ENCODE data around the gene TOMM7. TPM values are rescaled to one million over a fixed set of nuclear protein-coding genes. Genes with fewer than 3 reads are reported as not detected.

The TOMM7 gene
- total and polyA plus RNA-seq, 10 of the 15 experiments (the other 5 are each of a cell fraction or from before 2014, with no cell fraction given), result 151 to 1,497 (median 322) TPM

DNA sequence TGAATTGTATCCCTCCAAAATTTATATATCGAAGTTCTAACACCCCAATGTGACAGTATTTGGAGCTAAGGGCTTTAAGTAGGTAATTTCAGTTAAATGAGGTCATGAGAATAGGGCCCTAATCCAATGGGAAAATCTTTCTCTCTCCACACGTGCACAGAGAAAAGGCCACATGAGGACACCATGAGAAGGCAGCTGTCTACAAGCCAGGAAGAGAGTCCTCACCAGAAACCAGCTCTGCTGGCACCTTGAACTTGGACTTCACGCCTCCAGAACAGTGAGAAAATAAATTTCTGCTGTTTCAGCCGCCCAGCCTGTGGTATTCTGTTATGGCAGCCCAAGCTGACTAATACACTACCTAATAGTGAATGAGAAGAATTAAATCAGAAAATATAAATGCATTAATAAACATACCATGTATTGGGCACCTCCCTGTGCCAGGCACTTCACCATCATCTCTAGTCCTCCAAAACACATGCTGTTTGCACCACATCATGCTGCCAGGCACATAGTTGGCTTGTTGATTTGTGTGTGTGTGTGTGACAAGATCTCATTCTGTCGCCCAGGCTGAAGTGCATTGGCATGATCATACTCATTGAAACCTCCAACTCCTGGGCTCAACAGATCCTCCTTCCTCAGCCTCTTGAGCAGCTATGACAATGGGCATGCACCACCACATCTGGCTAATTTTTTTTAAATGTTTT lies 9.1 kb upstream of the TOMM7 start:
- H4K20me1 ChIP-seq (ENCODE audit: control insufficient read depth, insufficient read depth), result no peaks in the 10 kb centered on the region
- H3K79me2 ChIP-seq (ENCODE audit: control insufficient read depth, insufficient read depth, low read length), result no peaks in the 10 kb centered on the region
- FAIRE-seq (no peak), ATAC-seq (no peak), DNase-seq (ENCODE audit: low read depth, low spot score) (no peak)
- POLR2A ChIA-PET, result interaction anchor here (0.6 kb wide), 1 partner anchor 172 kb away, joined by 4 read pairs; no protein-coding TSS in a partner anchor
- no peak overlapping the region for H3K9ac ChIP-seq (ENCODE audit: control insufficient read depth, insufficient read depth, low read length)
- H3K4me2 ChIP-seq (ENCODE audit: control insufficient read depth, insufficient read depth), result no peak overlapping the region
- no TSS peak for BruUV-seq (replicated peaks)
- RAD21 ChIA-PET (ENCODE audit: unreplicated experiment), result no interaction called here
- SMC1A ChIA-PET (ENCODE audit: uncharacterized antibody, unreplicated experiment), result no interaction called here
- H2AFZ ChIP-seq (ENCODE audit: control insufficient read depth, low read depth, low read length), result no peak overlapping the region
- 40% methylated on average over 5 of the region's 5 CpGs for WGBS (ENCODE audit: insufficient coverage, insufficient replicate concordance, low lambda C conversion rate, missing lambda C conversion rate)
- H3K27me3 ChIP-seq (replicated peaks in 1 of 2; ENCODE audit: control insufficient read depth in 2 of 2, insufficient read depth in 2 of 2, low read length in 1 of 2), result no peaks in the 10 kb centered on the region
- TF ChIP-seq WRNIP1 (IDR thresholded peaks at IDR 0.05; ENCODE audit: borderline replicate concordance, low read depth, low read length) (no peak), ATF7 (IDR thresholded peaks at IDR 0.05; ENCODE audit: low read depth) (no peak), ZBED1 (IDR thresholded peaks at IDR 0.05; ENCODE audit: borderline replicate concordance) (no peak), CEBPB (IDR thresholded peaks at IDR 0.05; ENCODE audit: borderline replicate concordance in 1 of 2, low read depth in 2 of 2, low read length in 2 of 2) (no peak), ZZZ3 (IDR thresholded peaks at IDR 0.05; ENCODE audit: control insufficient read depth, insufficient read length, low read depth) (no peak), ZNF24 (IDR thresholded peaks at IDR 0.05) (no peak), ZNF217 (IDR thresholded peaks at IDR 0.05) (no peak)
- no peaks in the 10 kb centered on the region for H3K9me3 ChIP-seq (replicated peaks; ENCODE audit: control insufficient read depth, insufficient read depth, low read length)
- no peaks in the 10 kb centered on the region for H3K36me3 ChIP-seq (ENCODE audit: control insufficient read depth in 2 of 2, insufficient read depth in 2 of 2, low read length in 1 of 2)
- H3K4me3 ChIP-seq, result no peak overlapping the region
- in situ Hi-C loops (cut with MboI) (no loop called here), intact Hi-C loops (cut with micrococcal nuclease; ENCODE audit: unreplicated experiment) (no loop called here)
- H3K4me1 ChIP-seq (ENCODE audit: control insufficient read depth, insufficient read depth, low read length), result no peaks in the 10 kb centered on the region
- CTCF ChIA-PET, result interaction anchor here (0.5 to 1.8 kb wide), 4 partner anchors 8 to 224 kb away, joined by 3 to 4 read pairs (median 3); no protein-coding TSS in a partner anchor
- no peak overlapping the region for H3K27ac ChIP-seq (ENCODE audit: control insufficient read depth, insufficient read depth)

DNA sequence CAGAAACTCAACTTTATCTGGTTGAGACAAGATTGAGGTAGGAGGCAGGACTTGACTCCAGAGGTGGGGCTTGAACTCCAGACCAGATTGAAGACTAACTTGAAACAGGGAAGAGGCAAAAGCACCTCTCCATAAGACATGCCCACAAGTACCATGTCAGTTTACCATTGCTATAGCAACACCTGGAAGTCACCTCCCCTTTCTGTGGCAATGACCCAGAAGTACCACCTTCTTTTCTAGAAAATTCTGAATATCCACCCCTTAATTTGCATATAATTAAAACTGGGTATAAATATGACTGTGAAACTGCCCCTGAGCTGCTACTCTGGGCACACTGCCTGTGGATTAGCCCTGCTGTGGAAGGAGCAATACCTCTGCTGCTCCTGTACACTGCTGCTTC lies 4.9 kb upstream of the TOMM7 start:
- CTCF ChIA-PET, result interaction anchor here (1.5 kb wide), 2 partner anchors 185 to 228 kb away, joined by 3 to 7 read pairs; no protein-coding TSS in a partner anchor
- DNase-seq (ENCODE audit: low read depth, low spot score) (no peak), ATAC-seq (peak; percentile 16), FAIRE-seq (no peak)
- Histone ChIP-seq H3K4me1 (ENCODE audit: control insufficient read depth, insufficient read depth, low read length) (no peaks in the 10 kb centered on the region), H3K36me3 (ENCODE audit: control insufficient read depth in 2 of 2, insufficient read depth in 2 of 2, low read length in 1 of 2) (no peaks in the 10 kb centered on the region), H3K9me3 (replicated peaks; ENCODE audit: control insufficient read depth, insufficient read depth, low read length) (no peaks in the 10 kb centered on the region), H3K4me2 (ENCODE audit: control insufficient read depth, insufficient read depth) (no peak overlapping the region), H3K9ac (ENCODE audit: control insufficient read depth, insufficient read depth, low read length) (no peak overlapping the region), H3K79me2 (ENCODE audit: control insufficient read depth, insufficient read depth, low read length) (peaks cover 1% of the 10 kb centered on the region), H3K27me3 (replicated peaks in 1 of 2; ENCODE audit: control insufficient read depth in 2 of 2, insufficient read depth in 2 of 2, low read length in 1 of 2) (no peaks in the 10 kb centered on the region), H3K4me3 (no peak overlapping the region), H4K20me1 (ENCODE audit: control insufficient read depth, insufficient read depth) (no peaks in the 10 kb centered on the region), H3K27ac (ENCODE audit: control insufficient read depth, insufficient read depth) (no peak overlapping the region), H2AFZ (ENCODE audit: control insufficient read depth, low read depth, low read length) (no peak overlapping the region)
- RAD21 ChIA-PET (ENCODE audit: unreplicated experiment), result no interaction called here
- in situ Hi-C loops (cut with MboI) (no loop called here), intact Hi-C loops (cut with micrococcal nuclease; ENCODE audit: unreplicated experiment) (loop anchor here (10.0 kb wide), 1 partner anchor 357 kb away; the partner anchor contains the start of gene NUP42)
- TF ChIP-seq RELA (IDR thresholded peaks at IDR 0.05; ENCODE audit: borderline replicate concordance, partially characterized antibody), result no peak
- TF ChIP-seq, protein P1, sequence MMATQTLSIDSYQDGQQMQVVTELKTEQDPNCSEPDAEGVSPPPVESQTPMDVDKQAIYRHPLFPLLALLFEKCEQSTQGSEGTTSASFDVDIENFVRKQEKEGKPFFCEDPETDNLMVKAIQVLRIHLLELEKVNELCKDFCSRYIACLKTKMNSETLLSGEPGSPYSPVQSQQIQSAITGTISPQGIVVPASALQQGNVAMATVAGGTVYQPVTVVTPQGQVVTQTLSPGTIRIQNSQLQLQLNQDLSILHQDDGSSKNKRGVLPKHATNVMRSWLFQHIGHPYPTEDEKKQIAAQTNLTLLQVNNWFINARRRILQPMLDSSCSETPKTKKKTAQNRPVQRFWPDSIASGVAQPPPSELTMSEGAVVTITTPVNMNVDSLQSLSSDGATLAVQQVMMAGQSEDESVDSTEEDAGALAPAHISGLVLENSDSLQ (IDR thresholded peaks at IDR 0.05), result peak; percentile 55
- SMC1A ChIA-PET (ENCODE audit: uncharacterized antibody, unreplicated experiment), result interaction anchor here (1.0 to 2.4 kb wide), 3 partner anchors 24 to 228 kb away, joined by 4 to 5 read pairs (median 5); no protein-coding TSS in a partner anchor
- no TSS peak for BruUV-seq (replicated peaks)
- POLR2A ChIA-PET, result no interaction called here
